IPS-20b (cell line): ENCODE results near the gene AK3.

ENCODE experiments used
- H3K27ac ChIP-seq: one replicate; pipeline ENCODE4 v1.5.1; 2013; ENCODE audit warnings: low read length
- H3K27me3 ChIP-seq: 2 replicates; pipeline ENCODE4 v1.6.1; 2013; ENCODE audit warnings: mild to moderate bottlenecking, low read length, inconsistent platforms; ENCODE audit not compliant: insufficient read depth
- H3K36me3 ChIP-seq: 2 replicates; pipeline ENCODE4 v1.6.1; 2013; ENCODE audit warnings: low read depth, mild to moderate bottlenecking, inconsistent platforms, low read length, moderate library complexity; ENCODE audit not compliant: insufficient read depth
- H3K4me1 ChIP-seq: 2 replicates; pipeline ENCODE4 v1.6.1; 2013; ENCODE audit warnings: mild to moderate bottlenecking, control low read depth, inconsistent platforms, low read length, moderate library complexity; ENCODE audit not compliant: insufficient read depth
- H3K4me3 ChIP-seq: 2 replicates; pipeline ENCODE4 v1.5.1; 2013; ENCODE audit warnings: mild to moderate bottlenecking, low read length, inconsistent platforms
- H3K9ac ChIP-seq: 2 replicates; pipeline ENCODE4 v1.6.1; 2013; ENCODE audit warnings: low read depth, mild to moderate bottlenecking, inconsistent platforms, low read length, moderate library complexity
- H3K9me3 ChIP-seq: 2 replicates; pipeline ENCODE4 v1.6.1; 2013; ENCODE audit warnings: mild to moderate bottlenecking, low read depth, low read length, inconsistent platforms; ENCODE audit not compliant: insufficient read depth

The AK3 gene

DNA sequence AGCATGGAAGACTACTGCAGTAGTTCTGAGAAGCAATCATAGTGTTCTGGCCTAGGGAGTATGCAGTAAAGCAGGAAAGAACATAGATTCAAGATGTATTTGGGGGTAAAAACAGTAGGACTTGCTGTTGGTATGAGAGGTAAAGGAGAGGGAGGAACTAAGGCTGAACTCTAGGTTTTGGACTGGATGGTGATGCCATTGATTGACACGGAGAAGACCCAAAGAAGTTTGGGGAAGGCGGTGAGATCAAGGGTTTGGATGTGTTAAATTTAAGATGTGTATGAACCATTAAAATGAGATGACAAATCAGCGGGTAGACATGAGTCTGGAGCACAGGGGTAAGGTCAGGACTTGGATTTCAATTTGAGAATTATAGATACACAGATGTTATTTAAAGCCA, 63.6 kb downstream of the AK3 start:
- H3K9me3 ChIP-seq = no peaks in the 10 kb centered on the region
- H3K9ac ChIP-seq = no peak overlapping the region
- H3K36me3 ChIP-seq = no peaks in the 10 kb centered on the region
- no peak overlapping the region for H3K27ac ChIP-seq
- no peak overlapping the region for H3K4me3 ChIP-seq
- peaks cover 15% of the 10 kb centered on the region; the same call in 1 of the 2 replicates for H3K4me1 ChIP-seq
- H3K27me3 ChIP-seq = no peaks in the 10 kb centered on the region

DNA sequence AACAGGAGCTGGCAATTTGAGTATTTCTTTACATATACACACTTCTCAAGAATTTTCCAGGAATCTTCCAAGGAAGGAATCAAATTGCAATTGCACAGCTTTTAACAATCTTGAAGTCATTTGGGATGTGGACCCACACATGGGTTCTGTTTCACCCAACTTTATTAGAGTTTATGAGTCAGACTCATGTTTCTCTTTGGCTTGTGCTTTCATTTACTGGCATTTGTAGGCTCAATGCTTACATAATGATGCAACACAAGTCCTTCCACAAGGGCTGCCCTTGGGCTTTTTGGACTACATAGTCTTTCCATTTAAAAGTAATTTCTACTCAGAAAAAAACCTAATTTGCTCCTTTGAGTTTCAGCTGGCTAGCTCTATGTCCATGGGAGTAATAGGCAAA, 66.2 kb downstream of the AK3 start:
- no peaks in the 10 kb centered on the region for H3K36me3 ChIP-seq
- H3K9ac ChIP-seq = no peak overlapping the region
- H3K4me1 ChIP-seq = peaks cover 14% of the 10 kb centered on the region; the same call in 1 of the 2 replicates
- H3K9me3 ChIP-seq = no peaks in the 10 kb centered on the region
- H3K4me3 ChIP-seq = no peak overlapping the region
- H3K27ac ChIP-seq = no peak overlapping the region
- H3K27me3 ChIP-seq = no peaks in the 10 kb centered on the region

DNA sequence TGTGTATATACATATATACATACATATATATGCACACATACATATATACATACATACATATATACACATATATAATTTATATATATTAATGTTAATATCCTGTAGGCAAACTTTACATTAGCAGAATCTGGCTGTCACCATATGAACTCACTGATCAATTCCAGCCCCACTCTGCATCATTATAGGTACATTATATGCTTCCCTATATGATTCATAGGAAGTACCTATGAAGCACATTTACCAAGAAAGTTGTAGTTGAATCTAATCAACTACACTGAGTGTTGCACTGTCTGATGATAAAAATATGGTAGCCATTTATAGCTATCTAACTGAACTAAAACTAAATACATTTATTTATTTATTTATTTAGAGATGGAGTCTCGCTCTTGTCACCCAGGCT, 69.3 kb downstream of the AK3 start:
- no peaks in the 10 kb centered on the region for H3K9me3 ChIP-seq
- peaks cover 5% of the 10 kb centered on the region; the same call in 1 of the 2 replicates for H3K4me1 ChIP-seq
- peaks cover 8% of the 10 kb centered on the region; the same call in 1 of the 2 replicates for H3K27me3 ChIP-seq
- H3K4me3 ChIP-seq = no peak overlapping the region
- no peak overlapping the region for H3K27ac ChIP-seq
- no peak overlapping the region for H3K9ac ChIP-seq
- H3K36me3 ChIP-seq = no peaks in the 10 kb centered on the region

DNA sequence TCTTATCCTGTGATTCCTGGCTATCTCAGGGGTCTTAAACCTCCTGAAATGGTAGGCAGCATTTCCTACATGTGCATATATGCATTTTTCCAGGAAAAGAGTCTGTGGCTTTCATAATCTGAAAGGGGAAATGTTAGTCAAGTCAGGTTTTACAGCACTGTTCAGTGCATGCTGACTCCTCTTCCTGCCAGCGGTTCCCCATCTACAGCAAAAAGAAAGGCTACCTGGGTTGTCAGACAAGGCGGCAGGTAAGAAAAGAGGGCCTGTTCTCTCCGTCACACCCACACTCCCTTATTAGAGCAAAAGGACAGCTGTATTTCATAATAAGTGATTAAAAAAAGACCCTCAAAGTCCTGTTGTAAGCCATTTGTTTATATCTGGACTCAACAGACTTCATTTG, 70.4 kb downstream of the AK3 start:
- no peaks in the 10 kb centered on the region for H3K9me3 ChIP-seq
- peaks cover 17% of the 10 kb centered on the region; the same call in 1 of the 2 replicates for H3K27me3 ChIP-seq
- H3K4me3 ChIP-seq = no peak overlapping the region
- H3K9ac ChIP-seq = no peak overlapping the region
- no peaks in the 10 kb centered on the region for H3K36me3 ChIP-seq
- H3K27ac ChIP-seq = no peak overlapping the region
- H3K4me1 ChIP-seq = peaks cover 10% of the 10 kb centered on the region; the same call in 1 of the 2 replicates

DNA sequence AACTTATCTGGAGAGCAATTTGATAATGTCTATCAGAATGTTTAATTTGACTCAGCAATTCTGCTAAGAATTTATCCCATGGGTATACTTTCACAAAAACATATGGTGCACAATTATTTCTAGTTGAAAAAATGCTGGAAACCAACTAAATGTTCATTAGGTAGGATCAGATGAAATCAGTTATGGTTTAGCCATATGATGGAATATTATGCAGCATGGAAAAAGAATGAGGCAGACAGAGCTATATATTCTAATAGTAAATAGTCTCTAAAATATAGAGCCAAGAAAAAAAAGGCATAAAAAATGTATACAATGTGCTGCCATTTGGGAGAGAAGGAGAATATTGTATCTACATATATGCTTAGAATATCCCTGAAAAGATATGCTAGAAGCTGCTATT, 71.1 kb downstream of the AK3 start:
- Histone ChIP-seq H3K4me3 (no peak overlapping the region), H3K27me3 (peaks cover 20% of the 10 kb centered on the region; the same call in 1 of the 2 replicates), H3K36me3 (no peaks in the 10 kb centered on the region), H3K4me1 (peaks cover 17% of the 10 kb centered on the region; the same call in 1 of the 2 replicates), H3K9ac (no peak overlapping the region), H3K9me3 (no peaks in the 10 kb centered on the region), H3K27ac (no peak overlapping the region)

DNA sequence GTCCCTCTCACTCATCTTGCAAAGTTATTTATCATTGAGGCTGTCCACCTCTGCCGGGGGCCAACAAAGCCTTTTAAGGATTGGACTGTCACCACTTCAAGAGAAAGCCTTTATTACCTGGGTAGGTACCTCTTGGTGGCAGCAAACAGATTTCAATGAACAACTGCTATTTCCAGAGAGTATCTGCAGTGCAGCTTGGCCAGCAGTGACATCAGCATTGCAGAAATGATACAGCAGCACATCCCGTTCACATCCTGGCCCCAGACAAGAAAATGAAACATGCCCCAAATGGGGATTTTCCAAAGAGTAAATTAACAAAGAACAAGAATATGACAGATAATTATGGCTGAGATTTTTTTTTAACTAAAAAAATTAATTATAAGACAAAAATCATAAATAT, 72.4 kb downstream of the AK3 start:
- Histone ChIP-seq H3K9me3 (no peaks in the 10 kb centered on the region), H3K27ac (no peak overlapping the region), H3K36me3 (no peaks in the 10 kb centered on the region), H3K4me3 (no peak overlapping the region), H3K4me1 (peaks cover 26% of the 10 kb centered on the region), H3K9ac (no peak overlapping the region), H3K27me3 (peaks cover 20% of the 10 kb centered on the region; the same call in 1 of the 2 replicates)

DNA sequence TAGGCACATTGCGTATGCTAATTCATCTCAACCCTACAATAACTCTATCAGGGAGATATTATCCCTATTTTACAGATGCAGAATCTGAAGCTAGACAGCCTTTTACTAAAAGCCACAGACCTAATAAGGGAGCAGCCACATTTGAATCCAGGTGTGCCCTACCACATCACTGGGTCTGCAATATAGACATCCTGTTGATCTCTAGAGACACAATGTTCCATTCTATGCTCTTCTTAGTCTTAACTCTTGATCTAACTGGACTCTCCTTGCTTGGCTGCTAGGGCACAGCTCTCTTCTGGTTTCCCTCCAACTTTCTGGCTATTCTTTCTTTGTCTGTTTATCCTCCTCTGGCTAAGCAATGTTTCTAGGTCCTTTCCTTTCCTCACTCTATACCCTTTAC, 73.3 kb downstream of the AK3 start:
- Histone ChIP-seq H3K4me3 (no peak overlapping the region), H3K9me3 (no peaks in the 10 kb centered on the region), H3K9ac (no peak overlapping the region), H3K36me3 (no peaks in the 10 kb centered on the region), H3K4me1 (peaks cover 32% of the 10 kb centered on the region), H3K27ac (no peak overlapping the region), H3K27me3 (peaks cover 20% of the 10 kb centered on the region; the same call in 1 of the 2 replicates)

DNA sequence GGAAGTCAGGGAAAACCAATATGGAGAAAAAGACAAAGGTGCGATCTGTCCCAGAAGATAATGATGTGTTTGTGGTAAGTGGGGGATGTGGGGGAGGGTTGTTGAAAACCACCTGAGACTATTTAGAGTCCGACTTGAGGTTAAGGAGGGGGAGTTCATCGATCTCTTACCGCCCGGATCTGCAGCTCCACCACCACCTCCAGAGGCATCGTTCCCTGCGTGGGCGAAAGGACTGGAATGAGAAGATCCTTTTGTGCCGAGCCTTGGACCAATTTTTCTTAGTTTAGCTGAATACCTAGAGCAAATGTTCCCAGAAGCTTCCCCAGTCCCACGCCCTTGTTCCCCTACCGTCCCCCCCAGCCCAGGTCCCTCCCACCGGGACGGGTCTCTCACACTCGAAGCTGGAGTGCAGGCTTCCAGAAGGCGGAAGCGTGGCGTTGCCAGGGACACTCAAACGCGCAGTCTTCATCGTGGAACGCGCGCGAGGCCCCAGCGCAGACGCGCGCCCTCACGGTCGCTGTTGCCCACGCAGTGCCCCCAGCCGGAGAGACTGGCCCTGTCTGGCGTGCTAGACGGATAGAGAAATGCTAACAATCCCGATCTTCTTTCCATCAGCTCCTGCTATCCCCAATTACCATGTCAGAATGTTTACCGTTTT, 74.8 kb downstream of the AK3 start, which contains the start of gene SPATA6L:
TSS of gene SPATA6L (minus strand) at position 439 of the 658 bp plus-strand sequence. CDS start at position 209, 230 bp downstream.
- Histone ChIP-seq H3K4me3 (peak within 1 kb of the TSS; percentile 79), H3K27me3 (peaks cover 20% of the 10 kb centered on the region; the same call in 1 of the 2 replicates), H3K27ac (no peak within 1 kb of the TSS), H3K9ac (peak within 1 kb of the TSS; percentile 74; the same call in 1 of the 2 replicates), H3K9me3 (no peaks in the 10 kb centered on the region), H3K4me1 (peaks cover 36% of the 10 kb centered on the region), H3K36me3 (no peaks in the 10 kb centered on the region)

DNA sequence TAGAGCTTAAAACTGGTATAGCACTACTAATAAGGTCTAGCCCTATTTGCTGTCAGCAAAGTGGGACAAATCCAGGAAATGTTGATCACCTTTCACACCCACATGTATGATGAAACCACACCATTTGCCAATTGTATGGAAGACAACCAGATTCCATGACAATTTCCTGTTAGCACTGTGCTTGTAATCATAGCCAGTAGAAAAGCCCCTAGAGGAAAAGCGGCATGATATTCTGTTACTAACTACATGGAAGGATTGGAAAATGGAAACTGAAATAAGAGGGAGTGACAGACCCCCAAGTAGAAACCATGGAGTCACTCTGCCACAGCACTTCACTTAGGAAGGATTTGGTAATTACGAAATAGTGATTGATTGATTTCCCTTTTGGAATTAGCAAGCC, 75.6 kb downstream of the AK3 start:
- Histone ChIP-seq H3K4me1 (peaks cover 33% of the 10 kb centered on the region), H3K9ac (0 out of 2 replicates have a peak overlapping the region, but pooled peaks have one; percentile 18), H3K27me3 (peaks cover 20% of the 10 kb centered on the region; the same call in 1 of the 2 replicates), H3K27ac (no peak overlapping the region), H3K36me3 (no peaks in the 10 kb centered on the region), H3K4me3 (peak overlapping the region; percentile 79), H3K9me3 (no peaks in the 10 kb centered on the region)

DNA sequence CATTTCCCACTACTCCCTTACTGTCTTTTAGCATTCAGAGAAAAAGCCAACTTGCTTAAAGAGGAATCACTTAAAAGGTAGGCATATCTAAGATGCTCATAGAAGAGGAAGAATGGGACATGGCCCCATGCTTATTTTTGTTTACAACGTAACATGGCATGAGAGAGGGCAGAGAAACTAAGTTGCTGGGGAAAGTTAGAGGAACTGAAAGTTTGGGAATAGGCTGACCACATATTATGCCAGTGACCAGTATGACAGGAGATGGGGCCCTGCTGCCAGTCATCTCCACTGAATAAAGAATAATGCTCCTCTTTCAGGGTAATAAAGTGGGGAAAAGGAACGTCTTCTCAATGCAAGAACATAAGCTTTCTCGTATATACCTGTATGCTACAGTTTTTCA, 77.0 kb downstream of the AK3 start:
- no peak overlapping the region for H3K27ac ChIP-seq
- peaks cover 20% of the 10 kb centered on the region; the same call in 1 of the 2 replicates for H3K27me3 ChIP-seq
- H3K36me3 ChIP-seq = no peaks in the 10 kb centered on the region
- no peak overlapping the region for H3K9ac ChIP-seq
- peaks cover 33% of the 10 kb centered on the region for H3K4me1 ChIP-seq
- H3K9me3 ChIP-seq = no peaks in the 10 kb centered on the region
- H3K4me3 ChIP-seq = peak overlapping the region; percentile 37; the same call in 1 of the 2 replicates

DNA sequence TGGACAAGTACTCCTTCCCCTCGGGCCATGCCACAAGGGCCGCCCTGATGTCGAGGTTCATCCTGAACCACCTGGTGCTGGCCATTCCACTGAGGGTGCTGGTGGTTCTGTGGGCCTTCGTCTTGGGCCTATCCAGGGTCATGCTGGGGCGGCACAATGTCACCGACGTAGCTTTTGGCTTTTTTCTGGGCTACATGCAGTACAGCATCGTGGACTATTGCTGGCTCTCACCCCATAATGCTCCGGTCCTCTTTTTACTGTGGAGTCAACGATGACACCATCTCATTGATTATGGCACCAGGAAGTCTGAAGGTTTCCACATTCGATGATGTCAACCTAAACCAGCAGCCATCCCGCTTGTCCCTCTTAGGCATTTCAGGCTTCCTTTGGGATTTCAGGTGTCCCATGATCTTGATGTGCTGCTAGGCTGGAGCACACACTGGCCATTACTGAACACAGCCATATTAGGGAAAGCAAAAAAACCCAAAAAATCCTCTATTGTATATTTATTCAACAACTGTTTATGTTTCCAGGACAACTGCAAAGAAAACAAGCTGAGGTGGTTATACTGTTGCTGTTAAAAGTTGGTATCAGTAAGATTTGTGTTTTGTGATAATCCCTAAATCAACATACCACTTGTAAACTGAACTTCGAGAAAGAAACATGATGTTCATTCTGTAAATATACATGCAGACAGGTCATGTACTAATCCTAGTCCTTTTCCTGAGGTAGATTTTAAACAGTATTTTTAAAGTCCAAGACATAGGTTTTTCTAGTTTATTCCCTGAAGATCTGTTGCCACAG, 77.8 kb downstream of the AK3 start:
- Histone ChIP-seq H3K4me1 (peaks cover 33% of the 10 kb centered on the region), H3K27ac (no peak overlapping the region), H3K9me3 (no peaks in the 10 kb centered on the region), H3K9ac (peak overlapping the region; percentile 51), H3K27me3 (peaks cover 20% of the 10 kb centered on the region; the same call in 1 of the 2 replicates), H3K4me3 (peak overlapping the region; percentile 84), H3K36me3 (no peaks in the 10 kb centered on the region)
